ENCODE results near the gene CLEC16A.
"Not testable (repeated sequence)": the region's sequence is repeated elsewhere in the genome, so short reads cannot be mapped to it uniquely, and the experiment has no call there.

The CLEC16A gene

GRCh38 chr16:10961231-10961630, 16.9 kb downstream of the CLEC16A start:
- H3K27ac Mint-ChIP-seq: peak overlapping the region; percentile 56
- no peaks in the 10 kb centered on the region for H3K27me3 Mint-ChIP-seq
- ATAC-seq (peak; percentile 11), DNase-seq (no peak)
- peaks cover 75% of the 10 kb centered on the region for H3K4me1 Mint-ChIP-seq
- peaks cover 5% of the 10 kb centered on the region for H3K9me3 Mint-ChIP-seq
- H3K36me3 Mint-ChIP-seq (ENCODE audit: low read depth): peaks cover 48% of the 10 kb centered on the region
- H3K4me3 Mint-ChIP-seq: no peak overlapping the region

DNA sequence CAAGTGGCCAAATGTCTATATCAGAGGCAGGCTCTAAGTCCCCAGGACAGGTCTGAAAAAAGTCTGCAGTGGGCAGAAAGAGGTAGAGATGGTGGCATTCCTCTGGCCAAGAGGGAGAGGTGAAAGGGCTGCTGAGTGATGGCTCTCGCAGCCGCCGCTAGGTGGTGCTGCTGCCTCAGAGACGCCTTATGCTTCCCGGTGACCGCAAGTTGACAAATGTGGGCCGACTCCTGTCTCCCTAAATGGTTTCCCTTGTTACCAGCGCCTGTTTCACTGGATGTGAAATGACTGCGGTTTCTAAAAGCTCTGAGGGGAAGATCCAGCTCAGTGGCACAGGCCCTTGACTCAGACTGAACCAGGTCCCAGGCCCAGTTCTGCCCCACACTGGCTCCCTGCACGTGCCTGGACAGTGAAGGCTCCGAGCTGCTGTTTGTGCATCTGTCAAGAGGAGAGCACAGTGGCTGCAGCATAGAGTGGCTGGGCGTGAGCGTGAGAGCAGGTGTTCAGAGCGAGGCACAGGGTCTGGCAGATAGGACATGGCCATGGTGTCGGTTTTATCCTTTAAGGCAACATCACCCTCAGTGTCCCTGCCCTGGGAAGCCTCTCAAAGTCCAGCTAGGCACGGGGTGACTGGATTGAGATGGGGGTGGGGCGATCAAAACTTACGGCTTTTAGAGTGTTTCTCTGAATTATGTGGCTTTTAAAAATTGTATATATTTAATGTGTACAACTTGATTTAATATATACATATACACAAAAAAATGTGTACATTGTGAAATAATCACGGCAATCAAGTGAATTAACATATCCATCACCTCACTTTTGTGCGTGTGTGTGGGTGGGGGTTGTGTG, 19.9 kb downstream of the CLEC16A start:
- H3K27ac Mint-ChIP-seq: peak overlapping the region; percentile 94
- H3K4me3 Mint-ChIP-seq: peak overlapping the region; percentile 60
- peaks cover 58% of the 10 kb centered on the region for H3K36me3 Mint-ChIP-seq (ENCODE audit: low read depth)
- ATAC-seq: peak; percentile 54
- H3K4me1 Mint-ChIP-seq: peaks cover 73% of the 10 kb centered on the region
- no peaks in the 10 kb centered on the region for H3K27me3 Mint-ChIP-seq
- DNase-seq: peak; percentile 88
- peaks cover 8% of the 10 kb centered on the region for H3K9me3 Mint-ChIP-seq

- H3K9me3 Mint-ChIP-seq: peaks cover 8% of the 10 kb centered on the region
- peak; percentile 79 for ATAC-seq
- peaks cover 59% of the 10 kb centered on the region for H3K36me3 Mint-ChIP-seq (ENCODE audit: low read depth)
- peak overlapping the region; percentile 94 for H3K27ac Mint-ChIP-seq
- no peaks in the 10 kb centered on the region for H3K27me3 Mint-ChIP-seq
- peak overlapping the region; percentile 42 for H3K4me3 Mint-ChIP-seq
- peak; percentile 38 for DNase-seq
- H3K4me1 Mint-ChIP-seq: peaks cover 71% of the 10 kb centered on the region
Measured at GRCh38 chr16:10964891-10965326, 20.5 kb downstream of the CLEC16A start.

DNA sequence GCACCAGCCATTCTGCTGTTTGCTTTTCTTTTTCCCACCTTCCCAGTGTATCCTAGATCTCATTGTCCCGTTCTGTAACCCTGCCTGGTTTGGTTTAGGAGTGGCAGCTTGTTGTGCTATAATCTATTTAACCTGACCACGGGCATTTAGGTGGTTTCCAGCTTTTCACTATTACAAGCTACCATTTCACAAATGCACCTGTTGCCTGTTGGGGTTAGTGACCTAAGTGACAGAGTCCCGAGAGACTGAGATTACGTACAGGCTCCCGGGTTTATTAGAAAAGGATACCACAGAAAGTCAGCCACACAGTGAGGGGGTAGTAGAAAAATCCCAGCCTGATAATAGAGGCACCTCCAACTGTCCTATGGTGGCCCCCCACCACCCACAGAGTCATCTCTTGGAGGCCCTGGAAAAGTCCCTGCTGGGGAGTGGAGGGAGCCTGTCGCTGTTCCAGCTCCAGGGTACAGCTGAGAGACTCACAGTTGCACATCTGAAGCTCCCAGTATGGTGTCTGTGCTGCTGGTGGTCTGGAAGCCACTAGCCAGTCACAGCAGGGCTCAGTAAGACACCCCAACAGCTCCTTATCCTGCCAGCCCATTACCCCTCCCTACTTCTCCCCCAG, 21.2 kb downstream of the CLEC16A start:
- Mint-ChIP-seq H3K9me3 (peaks cover 8% of the 10 kb centered on the region), H3K36me3 (ENCODE audit: low read depth) (peaks cover 61% of the 10 kb centered on the region), H3K4me3 (peak overlapping the region; percentile 42), H3K27me3 (no peaks in the 10 kb centered on the region), H3K27ac (peak overlapping the region; percentile 94), H3K4me1 (peaks cover 71% of the 10 kb centered on the region)
- DNase-seq: peak; percentile 45
- peak; percentile 52 for ATAC-seq

DNA sequence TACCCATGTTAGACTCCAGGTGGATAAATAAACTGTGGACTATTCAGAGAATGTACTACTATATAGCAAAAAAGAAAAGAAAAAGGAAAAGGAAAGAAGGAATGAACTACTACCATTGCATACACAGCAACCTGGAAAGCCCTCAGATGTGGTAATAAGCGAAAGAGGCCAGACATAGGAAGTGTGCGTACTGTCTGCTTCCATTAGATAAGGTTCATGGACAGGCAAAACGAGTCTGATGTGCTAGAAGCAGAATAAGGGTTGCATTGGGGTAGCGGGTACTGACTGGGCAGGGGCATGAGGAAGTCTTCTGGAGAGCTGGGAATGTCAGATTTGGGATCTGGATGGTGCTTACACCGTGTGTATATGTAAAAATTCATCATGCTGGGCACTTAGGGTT, 21.8 kb downstream of the CLEC16A start:
- DNase-seq (no peak), ATAC-seq (no peak)
- Mint-ChIP-seq H3K4me1 (peaks cover 68% of the 10 kb centered on the region), H3K27me3 (no peaks in the 10 kb centered on the region), H3K36me3 (ENCODE audit: low read depth) (peaks cover 62% of the 10 kb centered on the region), H3K27ac (peak overlapping the region; percentile 94), H3K9me3 (peaks cover 8% of the 10 kb centered on the region), H3K4me3 (peak overlapping the region; percentile 35)

DNA sequence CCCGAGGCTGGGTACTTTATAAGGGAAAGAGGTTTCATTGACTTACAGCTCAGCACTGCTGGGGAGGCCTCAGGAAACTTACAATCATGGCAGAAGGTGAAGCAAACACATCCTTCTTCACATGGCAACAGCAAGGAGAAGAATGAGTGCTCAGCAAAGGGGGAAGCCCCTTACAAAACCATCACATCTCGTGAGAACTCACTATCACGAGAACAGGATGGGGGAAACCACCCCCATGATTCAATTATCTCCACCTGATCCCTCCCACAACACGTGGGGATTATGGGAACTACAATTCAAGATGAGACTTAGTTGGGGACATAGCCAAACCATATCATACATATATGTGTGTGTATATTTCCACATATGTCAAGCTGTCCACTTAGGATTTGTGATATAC, 22.2 kb downstream of the CLEC16A start:
- Mint-ChIP-seq H3K4me3 (peak overlapping the region; percentile 35), H3K36me3 (ENCODE audit: low read depth) (peaks cover 66% of the 10 kb centered on the region), H3K27ac (peak overlapping the region; percentile 94), H3K4me1 (peaks cover 68% of the 10 kb centered on the region)
- DNase-seq, ATAC-seq, H3K9me3 Mint-ChIP-seq, H3K27me3 Mint-ChIP-seq: not testable (repeated sequence)

DNA sequence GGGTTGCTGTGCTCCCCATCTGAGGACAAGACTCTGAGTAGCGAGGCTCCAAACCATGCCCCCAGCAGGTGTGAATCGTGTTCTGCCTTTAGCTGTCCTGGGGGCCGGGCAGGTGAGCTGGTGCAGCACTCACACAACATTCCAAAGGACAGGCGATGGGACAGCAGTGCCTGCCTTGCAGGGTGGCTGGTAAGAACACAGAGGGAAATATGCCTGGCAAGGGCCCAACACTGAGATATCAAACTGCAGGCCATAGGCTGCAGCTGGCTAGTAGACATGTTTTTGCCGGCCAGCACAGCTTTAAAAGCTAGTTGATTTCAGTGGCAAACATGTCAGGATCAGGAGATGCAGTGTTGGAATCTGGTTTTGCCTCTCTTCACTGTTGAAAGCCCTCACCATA, 23.6 kb downstream of the CLEC16A start:
- Mint-ChIP-seq H3K4me3 (no peak overlapping the region), H3K36me3 (ENCODE audit: low read depth) (peaks cover 67% of the 10 kb centered on the region), H3K27me3 (no peaks in the 10 kb centered on the region), H3K9me3 (peaks cover 8% of the 10 kb centered on the region), H3K27ac (no peak overlapping the region), H3K4me1 (peaks cover 71% of the 10 kb centered on the region)
- ATAC-seq: no peak
- no peak for DNase-seq

GRCh38 chr16:10968498-10968897, 24.1 kb downstream of the CLEC16A start:
- H3K4me1 Mint-ChIP-seq: peaks cover 71% of the 10 kb centered on the region
- H3K36me3 Mint-ChIP-seq (ENCODE audit: low read depth): peaks cover 67% of the 10 kb centered on the region
- H3K4me3 Mint-ChIP-seq: no peak overlapping the region
- DNase-seq: no peak
- no peak for ATAC-seq
- H3K27me3 Mint-ChIP-seq: no peaks in the 10 kb centered on the region
- H3K27ac Mint-ChIP-seq: no peak overlapping the region
- peaks cover 8% of the 10 kb centered on the region for H3K9me3 Mint-ChIP-seq

DNA sequence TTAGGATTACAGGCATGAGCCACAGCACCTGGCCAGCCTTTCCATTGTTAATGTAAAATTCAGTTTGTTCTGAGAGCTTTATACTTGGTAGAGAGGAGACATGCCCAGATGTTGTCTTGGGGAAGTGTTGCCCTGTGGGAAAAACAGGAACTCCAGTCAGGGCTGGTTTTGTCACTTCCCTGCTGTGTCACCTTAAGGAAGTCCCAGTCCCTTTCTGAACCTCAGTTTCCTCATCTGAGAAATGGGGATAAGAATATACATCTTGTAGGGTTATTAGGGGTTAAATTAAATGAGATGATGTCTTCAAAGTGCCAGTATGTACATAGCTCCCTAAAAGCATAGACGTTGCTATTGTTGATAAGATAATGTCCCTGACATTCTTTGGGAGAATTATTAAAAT, 25.3 kb downstream of the CLEC16A start:
- no peak overlapping the region for H3K27ac Mint-ChIP-seq
- H3K9me3 Mint-ChIP-seq: peaks cover 8% of the 10 kb centered on the region
- H3K36me3 Mint-ChIP-seq (ENCODE audit: low read depth): peaks cover 64% of the 10 kb centered on the region
- DNase-seq (no peak), ATAC-seq (no peak)
- no peaks in the 10 kb centered on the region for H3K27me3 Mint-ChIP-seq
- H3K4me1 Mint-ChIP-seq: peaks cover 62% of the 10 kb centered on the region
- H3K4me3 Mint-ChIP-seq: no peak overlapping the region

DNA sequence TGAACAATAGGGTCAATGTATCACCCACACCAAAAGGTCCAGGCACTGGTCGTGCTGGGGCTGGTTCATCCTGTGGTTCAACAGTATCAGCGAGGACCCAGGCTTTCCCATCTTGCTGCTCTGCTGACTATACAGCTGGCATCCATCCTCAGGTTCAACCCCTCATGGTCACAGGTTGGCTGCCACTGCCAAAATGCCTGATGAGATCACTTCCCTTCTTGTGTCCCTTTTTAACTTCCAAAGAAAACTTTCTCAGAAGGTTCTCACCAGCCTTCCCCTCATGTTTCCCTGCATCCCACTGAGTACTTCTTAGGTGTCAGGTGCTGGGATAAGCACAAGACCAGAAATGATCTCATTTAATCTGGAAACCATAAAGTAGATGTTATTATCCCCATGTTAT, 25.7 kb downstream of the CLEC16A start:
- H3K9me3 Mint-ChIP-seq: peaks cover 8% of the 10 kb centered on the region
- no peak for DNase-seq
- H3K36me3 Mint-ChIP-seq (ENCODE audit: low read depth): peaks cover 63% of the 10 kb centered on the region
- no peak overlapping the region for H3K27ac Mint-ChIP-seq
- ATAC-seq: no peak
- peaks cover 57% of the 10 kb centered on the region for H3K4me1 Mint-ChIP-seq
- no peak overlapping the region for H3K4me3 Mint-ChIP-seq
- H3K27me3 Mint-ChIP-seq: no peaks in the 10 kb centered on the region

DNA sequence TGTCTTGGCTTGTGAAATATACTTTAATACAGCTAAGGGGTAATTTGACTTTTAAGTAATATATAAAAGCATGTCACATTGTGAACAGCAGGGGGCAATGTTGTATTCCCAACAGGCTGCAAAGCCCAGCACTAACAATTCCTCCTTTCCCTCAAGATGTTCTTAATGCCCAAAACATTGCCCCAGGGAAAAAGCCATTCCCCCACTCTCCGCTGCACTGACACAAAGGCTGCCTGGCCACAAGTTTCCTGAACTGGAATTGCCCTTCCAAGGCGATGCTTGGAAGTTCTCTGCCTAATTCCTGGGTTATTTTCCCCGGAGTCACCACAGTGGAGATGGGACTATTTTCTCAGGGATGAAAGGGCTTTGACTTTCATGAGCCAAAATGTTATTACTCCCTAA, 27.2 kb downstream of the CLEC16A start:
- no peak for ATAC-seq
- Mint-ChIP-seq H3K4me3 (no peak overlapping the region), H3K9me3 (no peaks in the 10 kb centered on the region), H3K27ac (no peak overlapping the region), H3K4me1 (peaks cover 42% of the 10 kb centered on the region), H3K36me3 (ENCODE audit: low read depth) (peaks cover 51% of the 10 kb centered on the region), H3K27me3 (no peaks in the 10 kb centered on the region)
- DNase-seq: peak; percentile 45

DNA sequence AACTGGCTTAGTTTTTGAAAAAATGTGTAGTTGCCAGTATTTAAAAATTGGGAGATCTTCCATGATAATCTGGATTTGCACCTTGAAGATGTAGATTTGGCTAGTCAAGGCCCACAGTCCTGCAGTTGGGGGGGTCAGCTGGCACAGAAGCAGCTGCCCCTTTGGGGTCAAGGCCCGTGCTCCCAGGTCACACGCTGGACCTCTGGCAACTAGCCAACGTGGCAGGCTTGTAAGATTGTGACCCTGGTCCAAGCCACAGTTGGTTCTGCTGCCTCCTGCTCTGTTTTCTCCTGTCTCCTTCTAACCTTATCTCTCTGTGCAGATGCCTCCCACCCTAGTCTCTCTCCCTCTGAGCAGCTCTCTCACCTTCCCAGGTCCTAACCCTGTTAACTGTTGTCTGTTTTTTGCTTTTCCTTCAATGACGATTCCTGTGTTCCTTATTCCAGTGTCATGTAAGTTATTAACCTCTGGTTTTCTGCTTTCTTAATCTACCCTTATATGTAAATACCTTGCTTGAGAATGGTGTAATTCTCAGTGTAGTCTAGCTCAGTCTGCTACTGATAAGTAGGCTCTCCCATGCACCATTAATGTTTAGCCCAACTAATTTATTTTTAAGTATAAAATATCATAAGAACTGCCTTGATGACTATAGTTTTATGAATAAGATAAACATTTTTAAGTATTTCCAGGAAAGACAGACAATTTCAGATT, 27.9 kb downstream of the CLEC16A start:
- Mint-ChIP-seq H3K9me3 (no peaks in the 10 kb centered on the region), H3K27ac (peak overlapping the region; percentile 67), H3K27me3 (no peaks in the 10 kb centered on the region), H3K4me3 (no peak overlapping the region), H3K4me1 (peaks cover 35% of the 10 kb centered on the region), H3K36me3 (ENCODE audit: low read depth) (peaks cover 44% of the 10 kb centered on the region)
- ATAC-seq (no peak), DNase-seq (no peak)

DNA sequence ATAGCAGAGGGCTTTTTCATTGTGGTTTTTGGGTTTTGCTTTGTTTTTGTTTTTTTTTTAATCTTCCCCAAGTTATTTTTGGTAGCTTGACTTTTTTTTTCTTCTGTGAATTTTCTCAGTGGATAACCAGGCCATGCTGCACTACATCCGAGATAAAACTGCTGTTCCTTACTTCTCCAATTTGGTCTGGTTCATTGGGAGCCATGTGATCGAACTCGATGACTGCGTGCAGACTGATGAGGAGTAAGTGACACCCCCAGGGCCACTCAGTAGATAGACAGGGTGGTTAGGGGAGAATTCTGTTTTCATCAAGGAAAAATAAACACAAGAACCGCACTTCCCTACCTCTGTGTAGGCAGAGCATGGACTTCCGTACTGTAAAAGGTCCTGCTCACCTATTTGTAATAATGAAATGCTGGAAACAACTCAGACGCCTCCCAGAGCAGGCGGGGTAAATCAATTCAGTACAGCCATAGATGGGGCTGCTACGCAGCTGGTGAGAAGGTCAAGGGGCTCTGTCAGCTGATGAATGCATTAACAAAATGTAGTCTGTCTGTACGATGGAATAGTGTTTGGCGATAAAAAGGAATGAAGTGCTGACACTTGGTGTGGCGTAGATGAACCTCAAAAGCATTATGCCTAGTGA, 28.6 kb downstream of the CLEC16A start:
- DNase-seq: no peak
- Mint-ChIP-seq H3K36me3 (ENCODE audit: low read depth) (peaks cover 45% of the 10 kb centered on the region), H3K4me3 (peak overlapping the region; percentile 7), H3K9me3 (no peaks in the 10 kb centered on the region), H3K27me3 (no peaks in the 10 kb centered on the region), H3K27ac (peak overlapping the region; percentile 67), H3K4me1 (peaks cover 37% of the 10 kb centered on the region)
- ATAC-seq: no peak

GRCh38 chr16:10976634-10977033, 32.3 kb downstream of the CLEC16A start:
- Mint-ChIP-seq H3K4me3 (no peak overlapping the region), H3K4me1 (peaks cover 21% of the 10 kb centered on the region), H3K27ac (no peak overlapping the region), H3K9me3 (no peaks in the 10 kb centered on the region), H3K36me3 (ENCODE audit: low read depth) (peaks cover 37% of the 10 kb centered on the region), H3K27me3 (no peaks in the 10 kb centered on the region)
- no peak for ATAC-seq
- DNase-seq: no peak

All from activated naive CD8-positive, alpha-beta T cell treated with anti-CD3 and anti-CD28 coated beads, Interleukin-2, amount 50 U/mL, for 24 hours (primary cell).